CD4-positive, alpha-beta T cell treated with Interleukin-17A for 1 hour (primary cell): ENCODE data around the gene RPL18.
"Not testable (repeated sequence)": the region's sequence is repeated elsewhere in the genome, so short reads cannot be mapped to it uniquely, and the experiment has no call there.

Source experiments
- DNase-seq: peaks from one replicate; pipeline ENCODE4 v3.0.0-alpha.2; 2020

RPL18 gene

DNA sequence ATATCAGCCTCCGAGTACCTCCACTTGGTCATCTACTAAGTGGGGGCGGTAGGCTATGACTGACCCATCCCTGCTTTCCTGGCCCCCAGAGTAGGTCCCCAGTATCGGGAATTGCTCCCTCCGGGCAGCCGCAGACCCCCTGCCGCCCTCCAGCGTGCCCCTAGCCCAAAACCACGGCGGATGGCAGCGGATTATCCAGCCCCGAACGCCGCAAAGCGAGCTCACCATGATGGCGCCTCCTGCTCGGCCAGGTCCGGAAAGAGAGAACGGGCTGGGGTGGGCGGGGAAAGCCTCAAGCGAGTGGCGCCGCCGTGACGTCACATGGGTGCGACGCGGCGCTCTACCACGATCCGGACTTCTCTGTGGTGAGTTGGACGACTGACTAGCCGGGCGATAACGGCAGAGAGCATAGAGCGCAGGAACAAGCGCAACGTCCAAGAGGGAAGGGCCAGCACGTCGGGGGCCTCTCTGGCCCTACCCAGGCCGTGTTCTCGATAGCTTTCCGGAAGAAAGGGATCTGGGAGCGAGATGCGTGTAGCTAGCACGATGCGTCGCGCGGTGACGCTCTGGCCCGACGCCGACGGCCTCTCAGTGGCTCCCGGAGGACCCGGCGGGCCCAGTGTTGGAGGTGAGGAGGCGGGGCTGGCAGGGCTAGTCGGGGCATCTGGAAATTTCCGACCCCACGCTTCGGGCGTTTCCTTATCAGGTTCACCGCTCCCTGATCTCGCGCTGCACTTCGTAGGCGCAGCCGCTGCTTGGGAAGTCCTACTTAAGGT lies at the start of gene RPL18, which contains the start of gene SPHK2:
Gene RPL18 (minus strand): TSS at position 263 of the 776 bp plus-strand sequence. CDS start 35 bp downstream, at position 228.
Gene SPHK2 (plus strand): TSS at position 591 of the 776 bp plus-strand sequence. CDS start 1,009 bp downstream, outside the sequence.
- peak; percentile 98 for DNase-seq

DNA sequence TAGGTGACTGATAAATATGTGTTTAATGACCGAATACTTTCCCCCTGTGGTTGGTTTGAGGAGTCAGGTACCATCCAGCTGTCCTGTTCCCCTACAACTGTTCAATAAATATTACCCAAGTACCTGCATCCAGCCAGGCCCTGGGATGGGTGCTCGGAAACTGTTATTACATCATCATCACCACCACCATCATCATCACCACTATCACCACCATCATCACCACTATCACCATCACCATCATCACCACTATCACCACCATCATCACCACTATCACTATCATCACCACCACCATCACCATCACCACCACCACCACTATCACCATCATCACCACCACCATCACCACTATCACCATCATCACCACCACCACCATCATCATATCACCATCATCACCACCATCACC lies 49.8 kb upstream of the RPL18 start:
- DNase-seq = no peak

DNA sequence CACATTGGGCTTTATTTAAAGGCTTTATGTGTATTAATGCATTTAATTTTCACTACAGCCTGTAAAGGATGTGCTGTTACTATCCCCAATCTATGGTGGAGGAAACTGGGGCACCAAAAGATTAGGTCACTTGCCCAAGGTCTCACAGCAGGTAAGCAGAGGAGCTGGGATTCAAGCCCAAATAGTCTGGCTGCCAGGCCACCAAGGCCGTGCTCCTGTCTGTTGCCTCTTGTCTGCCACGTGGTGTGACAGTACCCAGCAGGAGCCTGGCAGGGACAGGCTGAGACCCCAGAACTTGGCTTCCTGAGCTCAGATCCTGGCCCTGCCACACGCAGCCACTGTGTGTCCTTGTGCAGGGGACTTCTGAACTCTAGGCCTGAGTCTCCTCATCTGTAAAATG lies 49.4 kb upstream of the RPL18 start:
- no peak for DNase-seq

DNA sequence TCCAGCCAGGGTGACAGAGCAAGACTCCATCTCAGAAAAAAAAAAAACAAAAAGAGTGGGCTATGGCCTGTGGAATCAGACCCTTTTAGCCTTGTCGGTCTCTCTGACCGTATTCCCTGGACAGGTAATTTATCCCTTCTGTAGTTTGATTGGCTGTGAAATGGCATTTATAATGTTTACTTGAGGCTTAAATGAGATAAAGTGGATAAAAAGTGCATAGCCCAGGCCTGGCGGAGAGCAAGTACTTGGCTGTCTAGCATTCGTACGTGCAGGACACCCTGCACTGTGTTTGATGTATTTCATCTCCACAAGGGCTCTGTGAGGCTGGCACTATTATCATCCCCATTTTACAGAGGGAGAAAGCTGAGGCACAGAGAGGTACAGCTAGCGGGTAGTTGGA lies 46.8 kb upstream of the RPL18 start:
- no peak for DNase-seq

DNA sequence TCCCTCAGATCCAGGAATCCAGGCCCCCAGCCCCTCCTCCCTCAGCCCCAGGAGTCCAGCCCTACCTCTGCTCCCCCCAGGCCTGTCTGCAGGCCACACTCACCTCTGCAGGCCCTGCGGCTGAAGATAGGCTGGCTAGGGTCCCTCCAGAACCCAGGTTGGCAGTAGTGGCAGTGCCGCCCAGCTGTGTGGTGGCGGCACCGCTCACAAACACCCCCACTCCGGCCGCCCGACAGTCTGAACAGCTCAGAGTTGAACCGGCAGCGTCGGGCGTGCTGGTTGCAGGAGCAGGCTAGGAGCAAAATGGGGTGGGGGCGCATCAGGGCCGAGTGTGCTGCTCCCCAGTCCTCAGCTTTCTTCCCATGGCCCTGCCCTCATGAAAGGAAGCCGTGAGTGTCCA lies 45.5 kb upstream of the RPL18 start:
- no peak for DNase-seq

DNA sequence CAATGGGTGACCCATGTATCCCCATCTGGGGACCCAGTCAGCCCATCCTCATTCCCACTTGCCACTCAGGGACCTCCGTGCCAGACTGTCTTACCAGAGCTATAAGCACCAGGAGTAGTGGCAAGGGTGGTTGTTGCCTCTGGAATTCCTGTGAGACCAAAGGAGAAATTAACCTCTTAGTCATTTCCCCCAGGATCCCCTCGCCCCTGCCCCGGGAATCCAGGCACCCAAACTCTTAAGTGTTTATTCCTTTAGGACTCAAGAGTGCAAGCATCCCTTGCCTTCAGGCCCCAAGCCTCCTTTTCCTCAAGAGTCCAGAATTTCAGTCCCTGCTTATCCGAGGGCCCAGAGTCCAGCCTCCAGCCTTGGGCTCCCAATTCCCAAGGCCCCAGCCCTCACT lies 44.7 kb upstream of the RPL18 start:
- no peak for DNase-seq

DNA sequence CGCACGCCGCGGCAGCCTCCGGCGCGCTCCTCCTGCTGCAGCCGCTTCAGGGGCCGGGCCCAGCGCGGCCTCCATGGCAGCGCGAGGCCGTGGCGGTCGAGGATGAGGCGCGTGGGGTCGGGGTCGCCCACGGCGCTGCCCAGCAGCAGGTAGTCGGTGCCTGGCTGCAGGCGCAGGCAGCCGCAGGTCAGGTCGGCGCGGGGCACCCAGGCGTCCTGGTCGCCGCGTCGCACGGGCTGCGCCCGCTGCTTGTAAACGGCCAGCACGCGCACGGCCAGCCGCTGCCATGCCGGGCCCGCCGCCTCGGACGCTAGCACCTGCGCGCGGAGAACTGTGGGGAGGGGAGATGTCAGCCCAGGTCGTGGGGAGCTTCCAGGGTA lies 42.7 kb upstream of the RPL18 start:
- no peak for DNase-seq

DNA sequence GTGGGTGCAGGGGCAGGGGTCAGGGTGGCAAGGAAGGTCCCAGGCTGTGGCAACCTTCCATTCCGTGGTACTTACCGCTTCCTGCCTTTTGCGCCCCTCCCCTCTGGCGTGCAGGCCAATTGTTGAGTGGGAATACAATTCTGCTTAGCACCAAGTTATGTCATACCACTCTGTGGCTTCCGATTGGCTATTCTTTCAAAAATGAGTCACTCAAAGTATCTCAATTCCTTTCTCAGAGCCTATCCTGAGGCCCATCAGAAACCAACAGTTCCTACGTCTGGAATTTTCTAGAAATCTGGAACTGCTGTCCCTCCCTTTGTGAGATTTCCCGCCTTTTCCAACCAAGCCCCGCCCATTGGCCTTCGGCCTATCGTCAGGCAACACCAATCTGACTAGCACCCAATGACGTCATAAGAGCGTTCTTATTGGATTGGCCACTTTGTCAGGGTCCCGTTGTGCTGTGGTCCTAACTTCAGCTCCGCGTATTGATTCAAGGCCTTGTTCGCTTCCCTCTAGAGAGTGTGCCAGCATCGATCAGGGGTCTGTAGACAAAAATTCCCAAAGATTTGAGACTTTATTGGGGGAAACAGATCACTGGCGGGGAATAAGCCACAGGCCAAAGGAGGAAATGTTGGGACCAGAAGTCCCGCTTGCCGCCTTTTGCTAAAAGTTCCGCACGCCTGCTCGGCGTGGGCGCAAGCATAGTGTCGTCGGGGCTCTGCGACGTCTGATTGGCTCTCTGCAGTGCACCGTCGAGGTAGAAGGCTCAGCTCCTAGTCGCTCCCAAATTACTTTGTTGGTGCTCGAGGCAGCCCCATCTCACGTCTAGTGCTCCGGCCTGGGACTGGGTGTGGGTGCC lies 42.1 kb upstream of the RPL18 start:
- DNase-seq = peak; percentile 92

DNA sequence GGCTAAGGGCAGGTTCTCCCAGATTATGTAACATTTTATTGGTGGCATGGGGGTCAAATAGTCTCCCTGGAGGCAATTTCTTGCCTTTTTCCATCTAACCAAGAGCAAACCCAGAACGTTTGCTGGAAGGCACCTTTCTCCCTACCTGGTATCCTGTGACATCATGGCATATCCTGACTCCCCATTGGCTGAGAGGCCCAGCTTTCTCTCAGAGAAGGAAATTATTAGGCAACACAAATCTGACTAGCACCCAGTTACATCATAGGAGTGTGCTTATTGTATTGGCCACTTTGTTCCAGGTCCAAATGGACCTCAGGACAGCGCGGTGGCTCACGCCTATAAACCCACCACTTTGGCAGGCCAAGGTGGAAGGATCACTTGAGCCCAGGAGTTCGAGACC lies 40.8 kb upstream of the RPL18 start:
- DNase-seq = peak; percentile 27

DNA sequence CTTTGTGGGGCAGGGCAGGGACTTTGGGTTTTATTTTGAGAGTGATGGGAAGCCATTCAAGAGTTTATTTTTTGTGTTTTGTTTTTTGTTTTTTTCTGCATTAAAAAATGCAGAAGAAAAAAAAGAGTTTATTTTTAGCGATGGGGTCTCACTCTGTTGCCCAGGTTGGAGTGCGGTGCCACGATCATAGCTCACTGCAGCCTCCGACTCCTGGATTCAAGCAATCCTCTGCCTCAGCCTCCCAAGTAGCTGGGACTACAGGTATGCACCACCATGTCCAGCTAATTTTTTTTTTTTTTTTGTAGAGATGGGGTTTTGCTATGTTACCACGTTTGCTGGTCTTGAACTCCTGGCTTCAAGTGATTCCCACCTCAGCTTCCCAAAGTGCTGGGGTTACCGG lies 39.5 kb upstream of the RPL18 start:
- no peak for DNase-seq

DNA sequence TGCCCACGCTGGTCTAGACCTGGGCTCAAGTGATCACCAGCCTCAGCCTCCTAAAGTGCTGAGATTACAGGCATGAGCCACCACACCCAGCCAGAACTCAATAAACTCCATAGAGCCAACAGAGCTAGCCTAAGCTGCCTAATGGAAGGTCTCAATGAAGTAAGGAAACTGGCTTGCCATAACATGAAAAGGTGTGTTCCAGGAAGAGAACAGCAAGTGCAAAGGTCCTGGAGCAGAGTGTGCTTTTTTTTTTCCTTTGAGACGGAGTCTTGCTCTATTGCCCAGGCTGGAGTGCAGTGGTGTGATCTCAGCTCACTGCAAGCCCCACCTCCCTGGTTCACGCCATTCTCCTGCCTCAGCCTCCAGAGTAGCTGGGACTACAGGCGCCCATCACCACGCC lies 38.9 kb upstream of the RPL18 start:
- not testable (repeated sequence) for DNase-seq

DNA sequence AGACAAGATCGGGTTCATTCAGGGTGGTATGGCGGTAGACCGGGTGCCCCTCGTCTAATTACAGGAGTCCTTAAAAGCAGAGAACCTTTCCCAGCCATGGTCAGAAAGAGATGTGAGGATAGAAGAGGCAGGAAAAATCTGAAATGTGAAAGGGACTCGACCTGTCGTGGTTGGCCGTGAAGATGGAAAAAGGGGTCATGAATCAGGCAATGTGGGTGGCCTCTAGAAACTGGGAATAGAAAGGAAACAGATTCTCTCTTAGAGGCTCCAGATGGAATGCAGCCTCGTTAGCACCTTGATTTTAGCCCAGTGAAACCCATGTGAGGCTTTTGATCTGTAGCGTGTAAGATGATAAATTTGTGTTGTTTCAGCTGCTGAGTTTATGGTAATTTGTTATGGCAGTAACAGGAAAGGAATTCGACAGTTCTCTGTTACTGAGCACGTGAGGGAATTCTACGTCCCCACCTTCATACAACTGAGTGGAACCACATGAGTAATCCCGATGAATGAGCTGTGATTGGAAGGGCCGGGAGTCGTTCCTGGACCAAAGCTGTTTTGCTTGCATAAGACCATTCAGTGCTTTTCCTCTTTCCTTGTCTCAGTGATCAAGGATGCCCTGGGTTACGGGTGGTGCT lies 38.0 kb upstream of the RPL18 start:
- DNase-seq = no peak

DNA sequence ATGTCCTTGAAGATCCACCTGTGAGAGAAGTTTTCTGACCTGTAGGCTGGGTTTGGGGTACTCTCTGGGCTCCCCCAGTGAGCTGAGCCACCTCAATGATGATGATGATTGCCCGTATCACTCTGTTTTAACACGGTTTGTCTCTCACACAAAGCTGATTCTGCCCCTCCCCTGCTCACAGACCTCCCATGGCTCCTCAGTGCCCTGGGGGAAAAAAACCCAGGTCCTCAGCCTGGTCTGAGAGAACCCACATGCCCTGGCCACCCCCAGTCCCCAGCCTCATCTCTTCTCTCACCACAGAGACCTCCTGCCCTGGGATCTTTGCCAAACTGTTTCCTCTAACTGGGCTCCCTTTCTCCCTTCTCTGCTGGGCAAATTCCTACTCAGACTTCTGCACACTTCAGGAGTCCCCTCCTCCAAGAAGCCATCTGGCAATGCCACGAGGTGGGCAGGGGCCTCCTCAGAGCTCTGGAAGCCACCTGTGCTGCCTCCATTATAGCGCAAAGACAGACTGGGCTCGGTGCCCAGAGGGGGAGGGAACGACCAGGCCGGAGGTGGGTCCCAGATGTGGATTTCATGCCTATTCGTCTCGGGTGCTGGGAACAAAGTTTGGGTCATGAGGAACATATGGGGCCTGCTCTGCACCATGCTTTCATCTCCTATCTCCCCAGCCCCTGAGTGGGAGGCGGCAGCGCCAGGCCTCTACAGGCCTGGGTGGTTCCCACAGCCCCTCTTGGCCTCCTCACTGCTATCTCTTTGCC lies 35.5 kb upstream of the RPL18 start:
- DNase-seq = no peak

DNA sequence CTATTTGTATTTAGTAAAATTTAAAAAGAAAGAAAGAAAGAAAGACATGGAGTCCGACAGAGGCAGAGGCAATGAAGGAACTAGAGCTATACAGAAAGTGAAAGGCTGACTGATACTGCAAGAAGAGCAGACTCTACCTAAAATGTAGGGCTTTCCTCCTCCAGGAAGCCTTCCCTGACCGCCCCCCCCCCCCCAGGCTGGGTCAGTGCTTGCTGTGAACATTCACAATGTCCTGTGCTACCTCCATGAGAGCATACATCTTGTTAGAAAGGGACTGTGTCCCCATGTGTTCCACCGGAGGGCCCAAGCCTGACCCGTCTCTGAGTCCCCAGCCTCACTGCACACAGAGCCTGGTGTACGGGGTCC lies 32.7 kb upstream of the RPL18 start:
- DNase-seq = no peak

DNA sequence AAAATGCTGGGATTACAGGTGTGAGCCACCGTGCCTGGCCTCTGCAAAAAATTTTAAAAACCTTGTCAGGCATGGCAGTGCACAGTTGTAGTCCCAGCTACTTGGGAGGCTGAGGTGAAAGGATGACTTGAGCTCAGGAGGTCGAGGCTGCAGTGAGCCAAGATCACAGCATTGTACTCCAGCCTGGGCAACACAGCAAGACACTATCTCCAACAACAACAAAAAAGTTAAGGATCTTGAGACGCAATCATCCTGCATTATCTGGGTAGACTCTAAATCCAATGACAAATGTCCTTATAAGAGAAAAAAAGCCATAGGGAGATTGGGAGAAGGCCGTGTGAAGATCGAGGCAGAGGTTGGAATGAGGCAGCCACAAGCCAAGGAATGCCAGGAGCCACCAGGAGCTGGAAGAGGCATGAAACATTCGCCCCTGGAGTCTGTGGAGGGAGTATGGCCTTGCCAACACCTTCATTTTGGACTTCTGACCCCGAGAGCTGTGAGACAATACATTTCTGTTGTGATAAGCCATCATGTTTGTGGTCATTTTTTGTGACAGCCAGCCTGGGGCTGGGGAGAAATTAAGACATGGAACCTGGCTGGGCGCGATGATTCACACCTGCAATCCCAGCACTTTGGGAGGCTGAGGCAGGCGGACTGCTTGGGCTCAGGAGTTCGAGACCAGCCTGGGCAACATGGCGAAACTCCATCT lies 32.1 kb upstream of the RPL18 start:
- no peak for DNase-seq

DNA sequence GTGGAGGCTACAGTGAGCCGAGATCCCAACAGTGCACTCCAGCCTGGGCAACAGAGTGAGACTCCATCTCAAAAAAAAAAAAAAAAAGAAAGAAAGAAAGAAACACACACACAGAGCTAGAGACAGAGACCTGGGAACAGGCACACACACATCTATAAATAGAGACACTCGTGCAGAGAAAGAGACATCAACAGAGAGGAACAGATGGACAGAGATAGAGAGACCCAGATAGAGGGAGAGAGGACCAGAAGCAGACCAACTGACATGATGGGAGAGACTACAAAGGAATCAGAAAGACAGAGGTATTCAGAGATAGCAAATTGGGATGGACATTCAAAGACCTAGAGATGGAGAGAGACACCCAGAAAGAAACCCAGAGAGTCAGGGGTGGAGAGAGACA lies 29.2 kb upstream of the RPL18 start:
- DNase-seq = no peak

DNA sequence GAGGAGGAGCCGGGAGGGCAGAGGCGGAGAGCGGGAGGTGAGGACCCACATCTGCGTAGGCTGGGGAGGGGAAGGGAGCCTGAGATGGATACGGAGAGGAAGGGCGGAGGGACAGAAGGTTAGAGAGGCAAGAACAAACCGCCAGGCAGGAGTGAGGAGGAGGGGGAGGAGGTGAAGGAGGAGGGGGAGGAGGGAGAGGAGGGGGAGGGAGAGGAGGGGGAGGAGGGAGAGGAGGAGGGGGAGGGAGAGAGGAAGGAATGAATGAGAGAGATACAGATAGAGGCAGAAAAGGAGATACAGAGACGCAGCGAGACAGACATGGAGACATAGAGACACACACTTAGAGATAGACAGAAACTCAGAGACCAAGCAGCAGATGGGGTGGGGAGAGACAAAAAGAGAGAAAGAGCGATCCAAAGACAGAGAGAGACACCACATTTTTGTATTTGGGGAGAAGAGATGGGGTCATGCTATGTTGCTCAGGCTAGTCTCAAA lies 27.8 kb upstream of the RPL18 start:
- no peak for DNase-seq

DNA sequence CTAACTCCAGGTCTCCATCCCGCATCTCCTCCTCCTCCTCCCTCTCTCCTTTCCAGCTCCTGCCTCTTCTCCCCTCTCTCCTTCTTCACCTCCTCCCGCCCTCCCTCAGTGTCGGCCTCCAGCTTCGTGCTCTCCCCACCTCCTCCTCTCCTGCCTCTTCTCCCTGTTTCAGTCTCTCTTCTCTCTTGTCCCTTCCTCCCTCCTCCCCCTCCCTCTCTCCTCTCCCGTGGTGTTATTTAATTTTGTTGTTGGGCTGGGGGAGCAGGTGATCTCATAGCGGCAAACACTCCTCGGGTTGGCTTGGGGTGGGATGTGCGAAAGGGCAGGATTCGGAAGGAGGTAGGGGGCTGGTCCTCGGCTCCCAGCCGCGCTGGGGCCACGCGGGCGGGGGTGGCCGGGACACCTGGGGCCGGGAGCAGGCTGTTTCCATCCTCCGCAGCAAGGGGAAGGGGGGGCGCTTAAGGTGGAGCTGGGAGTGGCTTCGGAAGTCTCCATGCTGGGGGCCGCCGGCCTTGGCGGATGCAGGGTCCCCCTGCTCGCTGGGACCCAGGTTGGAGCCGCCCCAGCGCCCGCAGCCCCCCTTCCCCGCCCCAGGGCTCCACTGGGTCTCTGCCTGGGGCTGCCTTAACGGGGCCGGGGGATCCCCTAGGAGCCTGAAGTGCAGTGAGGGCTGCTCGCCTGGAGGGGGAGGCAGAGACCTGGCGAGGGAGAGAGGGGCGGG lies 27.2 kb upstream of the RPL18 start, which contains the start of gene CA11:
Gene CA11 (minus strand): TSS at position 187 of the 721 bp plus-strand sequence. CDS start 555 bp downstream, outside the sequence.
- DNase-seq = peak; percentile 96

DNA sequence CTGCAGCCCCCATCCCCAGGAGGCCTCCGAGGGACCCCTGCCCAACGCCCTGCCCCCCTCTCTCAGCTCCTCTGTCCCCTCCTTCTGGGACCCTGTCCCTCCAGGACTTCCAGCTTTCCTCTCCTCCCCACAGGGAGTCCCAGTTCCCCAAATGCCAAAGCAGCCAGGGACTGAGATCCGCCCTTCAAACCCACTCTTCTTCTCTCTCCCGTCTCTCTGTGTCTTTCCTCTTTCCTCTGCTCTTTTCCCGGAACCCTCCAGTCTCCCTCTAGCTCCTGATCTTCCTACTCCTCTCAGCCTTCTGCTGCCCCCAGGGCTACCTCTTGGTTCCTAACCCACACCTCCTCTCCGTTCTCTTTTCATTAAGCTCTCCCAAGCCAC lies 26.6 kb upstream of the RPL18 start:
- DNase-seq = no peak

DNA sequence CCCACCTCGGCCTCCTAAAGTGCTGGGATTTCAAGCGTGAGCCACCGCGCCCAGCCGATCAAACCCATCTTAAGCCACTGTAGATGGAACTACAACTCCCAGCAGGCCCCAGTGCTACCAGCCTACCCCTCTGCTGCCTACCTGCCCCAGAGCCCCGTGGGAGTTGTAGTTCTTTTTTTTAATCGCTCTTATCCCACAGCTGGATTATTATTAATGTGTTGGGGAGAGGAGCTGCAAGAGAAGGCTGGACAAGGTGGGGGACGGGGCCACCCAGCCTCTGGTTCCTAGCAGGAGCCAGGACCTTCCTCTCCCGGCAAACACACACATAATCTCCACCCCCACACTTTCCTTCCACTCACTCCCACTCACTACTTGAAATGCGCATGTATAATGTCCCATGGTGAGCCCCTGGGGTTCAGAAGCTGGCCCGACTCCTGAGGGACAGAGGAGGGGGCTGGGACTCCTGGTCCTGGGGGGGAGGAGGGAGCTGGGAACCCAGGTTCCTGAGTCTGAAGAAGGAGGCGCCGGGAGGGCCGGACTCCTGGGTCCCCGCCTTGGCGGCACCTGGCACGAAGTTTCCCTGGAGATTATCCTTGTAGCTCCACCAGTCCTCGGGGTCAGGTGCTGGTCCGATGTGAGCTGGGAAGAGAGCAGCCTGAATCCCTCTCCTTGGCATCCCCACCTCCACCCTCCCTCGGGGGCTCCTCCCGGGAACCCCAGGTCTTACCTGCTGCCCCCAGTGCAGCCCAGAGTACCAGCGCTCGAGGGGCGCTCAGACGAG lies 26.1 kb upstream of the RPL18 start:
- peak; percentile 84 for DNase-seq
